Esophagus squamous epithelium (tissue), 5 donors: ENCODE data around the gene KDM5B. TPM values are rescaled to one million over a fixed set of nuclear protein-coding genes. Genes with fewer than 3 reads are reported as not detected.

ENCODE experiments used
- DNase-seq: peaks from one replicate; lab custom pipeline; 2025; lab: John Stamatoyannopoulos, UW
- H3K27ac ChIP-seq, 4 donors: fragments of 200-600 bp; sonication (generic); one replicate each; pipeline ENCODE4 v1.5.1; 2016 to 2019; ENCODE audit warnings: mild to moderate bottlenecking in 1 of 4
- H3K27me3 ChIP-seq, 4 donors: fragments of 200-600 bp; sonication (generic); 1 replicate in 3 of 4; 2 replicates in 1 of 4; pipeline versions ENCODE4 v1.5.1 to v1.6.0; 2017 to 2021; ENCODE audit warnings: antibody characterized with exemption in 1 of 4
- H3K36me3 ChIP-seq, 3 donors: fragments of 200-600 bp; sonication (generic); one replicate each; pipeline ENCODE4 v1.5.1; 2016 to 2019
- H3K4me1 ChIP-seq, 3 donors: fragments of 200-600 bp; sonication (generic); one replicate each; pipeline ENCODE4 v1.5.1; 2017 to 2019
- H3K4me3 ChIP-seq, 4 donors: fragments of 200-600 bp; sonication (generic); 1 replicate in 3 of 4; 2 replicates in 1 of 4; pipeline ENCODE4 v1.5.1; 2016 to 2019; ENCODE audit warnings: mild to moderate bottlenecking in 2 of 4, moderate library complexity in 1 of 4
- H3K9me3 ChIP-seq, 3 donors: fragments of 200-600 bp; sonication (generic); one replicate each; pipeline ENCODE4 v1.5.1; 2016 to 2019
- CTCF ChIP-seq, 6 experiments: fragments of 450-650 bp in 4 of 6; fragments of 200-600 bp in 2 of 6; sonication (generic) in 2 of 6; IDR thresholded peaks; one replicate each; pipeline ENCODE4 v1.5.1; 2016 to 2019; ENCODE audit warnings: antibody characterized with exemption in 6 of 6, mild to moderate bottlenecking in 4 of 6, moderate library complexity in 4 of 6
- POLR2A ChIP-seq, 4 donors: fragments of 450-650 bp; IDR thresholded peaks; one replicate each; pipeline ENCODE4 v1.6.1; 2017; ENCODE audit warnings: antibody characterized with exemption in 4 of 4, mild to moderate bottlenecking in 4 of 4, moderate library complexity in 3 of 4
- WGBS, 2 donors: methylation state at CpG; one replicate each; pipeline ENCODE4 v1.1.5; 2018; 5-methylcytosine and 5-hydroxymethylcytosine counted together
- intact Hi-C: fragments of 100-400 bp; cut with DNase I; formaldehyde crosslinking; loops from one replicate; pipeline ENCODE4 v1.15.0; 2022
- total RNA-seq, 4 donors: library from RNA; depleted of rRNA; stranded (reverse); fragments of >200 nt; gene quantifications; one replicate each; pipeline ENCODE4 v1.1.0, GENCODE V29; 2016
- donor health status: DM: yes; HTN: yes; CAD: no.

KDM5B gene
- total RNA-seq, 4 donors from 2014 or later: 41.2 to 88.9 (median 60.3) TPM

DNA sequence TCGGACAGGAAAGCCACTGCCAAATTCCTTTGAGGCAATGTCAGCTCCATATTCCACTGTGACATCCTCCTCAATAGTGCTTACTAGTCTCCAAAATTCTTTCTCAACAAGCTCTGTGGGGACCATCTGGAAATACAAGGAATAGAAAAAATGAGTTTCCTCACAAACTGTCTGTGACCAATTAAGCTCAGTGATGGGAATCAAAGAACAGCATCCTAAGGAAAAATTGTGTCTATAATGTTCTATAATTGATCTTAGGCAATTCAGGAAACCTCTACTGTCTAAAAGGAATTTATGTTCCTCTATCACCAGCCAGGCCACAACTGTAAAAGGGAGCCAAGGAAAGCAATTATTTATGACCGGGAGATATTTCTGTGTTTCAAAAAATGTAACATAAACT lies 51.8 kb downstream of the KDM5B start:
- no peaks in the 10 kb centered on the region for H3K4me1 ChIP-seq
- WGBS, 2 donors: 85 to 93% methylated on average over 2 of the region's 2 CpGs
- no peak for DNase-seq
- no peaks in the 10 kb centered on the region for H3K27me3 ChIP-seq
- TF ChIP-seq CTCF (IDR thresholded peaks at IDR 0.05): no peak
- TF ChIP-seq POLR2A (IDR thresholded peaks at IDR 0.05): no peak
- no peak overlapping the region for H3K4me3 ChIP-seq
- peaks cover 22 to 100% (median 27%) of the 10 kb centered on the region in 3 donors for H3K36me3 ChIP-seq
- no peak overlapping the region for H3K27ac ChIP-seq
- intact Hi-C loops: loop anchor here (10.0 kb wide), 1 partner anchor 98 kb away; no protein-coding TSS in a partner anchor
- no peaks in the 10 kb centered on the region for H3K9me3 ChIP-seq

DNA sequence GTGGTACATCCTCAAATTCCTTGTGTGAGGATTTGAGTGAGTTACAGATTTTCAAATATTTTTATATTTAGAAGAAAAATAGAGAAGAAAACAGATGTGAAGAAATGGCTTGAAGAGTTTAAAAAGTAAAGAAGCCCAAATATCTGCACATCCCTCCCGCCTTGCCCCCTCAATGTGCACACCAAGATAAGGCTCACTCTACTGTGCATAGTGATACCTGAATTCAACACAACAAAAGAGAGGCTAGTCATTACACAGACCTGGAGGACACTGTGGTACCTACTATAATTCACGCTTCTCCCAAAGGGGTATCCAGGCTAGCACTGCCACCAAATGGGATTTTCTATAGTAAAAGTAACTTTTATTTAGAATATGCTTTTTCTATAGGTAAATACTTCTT lies 53.9 kb downstream of the KDM5B start:
- Histone ChIP-seq H3K4me3 (no peak overlapping the region), H3K36me3 (peaks cover 22 to 100% (median 27%) of the 10 kb centered on the region in 3 donors), H3K4me1 (no peaks in the 10 kb centered on the region), H3K27ac (no peak overlapping the region), H3K27me3 (no peaks in the 10 kb centered on the region), H3K9me3 (no peaks in the 10 kb centered on the region)
- WGBS, 2 donors: 93 to 94% methylated on average over 2 of the region's 2 CpGs
- no peak for DNase-seq
- no peak for TF ChIP-seq CTCF (IDR thresholded peaks at IDR 0.05)
- TF ChIP-seq POLR2A (IDR thresholded peaks at IDR 0.05): no peak
- intact Hi-C loops: loop anchor here (10.0 kb wide), 1 partner anchor 101 kb away; no protein-coding TSS in a partner anchor

DNA sequence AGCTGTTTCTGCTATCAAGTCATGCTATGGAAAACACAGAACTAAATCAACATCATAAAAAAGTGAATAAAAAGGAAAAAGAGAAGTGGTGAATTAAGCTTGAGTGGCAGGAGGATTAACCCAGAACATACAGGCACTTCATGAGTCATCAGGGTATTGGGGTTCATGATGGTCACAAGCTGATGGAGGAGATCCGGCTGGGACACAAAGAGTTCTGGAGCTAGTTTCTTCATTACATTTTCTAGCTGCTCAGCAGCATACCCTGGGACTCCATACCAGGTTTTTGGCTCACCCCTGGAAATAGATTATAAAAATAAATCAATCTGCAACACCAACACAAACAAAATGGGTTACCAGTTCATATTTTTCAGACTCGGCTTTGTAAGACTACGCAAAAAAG lies 55.4 kb downstream of the KDM5B start:
- no peaks in the 10 kb centered on the region for H3K27me3 ChIP-seq
- H3K4me3 ChIP-seq: no peak overlapping the region
- no peak overlapping the region for H3K27ac ChIP-seq
- intact Hi-C loops: loop anchor here (10.0 kb wide), 1 partner anchor 102 kb away; no protein-coding TSS in a partner anchor
- no peaks in the 10 kb centered on the region for H3K9me3 ChIP-seq
- no peaks in the 10 kb centered on the region for H3K4me1 ChIP-seq
- TF ChIP-seq POLR2A (IDR thresholded peaks at IDR 0.05) (no peak), CTCF (IDR thresholded peaks at IDR 0.05) (no peak)
- no peak for DNase-seq
- peaks cover 18 to 100% (median 22%) of the 10 kb centered on the region in 3 donors for H3K36me3 ChIP-seq
- 41 to 51% methylated on average over 3 of the region's 3 CpGs for WGBS, 2 donors

- 65 to 87% methylated on average over 1 of the region's 1 CpG for WGBS, 2 donors
- TF ChIP-seq CTCF (IDR thresholded peaks at IDR 0.05): peak in 2 of 6 experiments; percentile 7 to 24
- TF ChIP-seq POLR2A (IDR thresholded peaks at IDR 0.05): no peak
- no peak for DNase-seq
- no peaks in the 10 kb centered on the region for H3K9me3 ChIP-seq
- no peak overlapping the region for H3K4me3 ChIP-seq
- H3K27me3 ChIP-seq: no peaks in the 10 kb centered on the region
- no peak overlapping the region for H3K27ac ChIP-seq
- H3K36me3 ChIP-seq: peaks cover 12 to 100% (median 23%) of the 10 kb centered on the region in 3 donors
- H3K4me1 ChIP-seq: no peaks in the 10 kb centered on the region
- intact Hi-C loops: loop anchor here (10.0 kb wide), 1 partner anchor 104 kb away; no protein-coding TSS in a partner anchor
Observed at GRCh38 chr1:202750761-202751160, 57.5 kb downstream of the KDM5B start.

DNA sequence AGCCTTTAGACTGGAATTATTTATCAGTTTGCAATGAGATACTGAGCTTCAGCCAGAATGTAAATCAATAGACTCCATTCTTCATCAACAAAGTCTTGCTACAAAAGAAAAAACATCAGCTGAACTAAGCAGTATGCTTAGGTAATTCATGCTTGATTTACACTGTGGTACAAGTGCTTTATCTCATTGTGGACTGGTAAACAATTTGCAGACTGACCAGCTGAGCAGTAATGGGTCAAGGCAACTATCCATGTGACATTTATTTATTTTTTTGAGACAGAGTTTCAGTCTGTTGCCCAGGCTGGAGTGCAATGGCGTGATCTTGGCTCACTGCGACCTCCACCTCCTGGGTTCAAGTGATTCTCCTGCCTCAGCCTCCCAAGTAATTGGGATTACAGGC lies 58.2 kb downstream of the KDM5B start:
- H3K4me1 ChIP-seq: no peaks in the 10 kb centered on the region
- no peak overlapping the region for H3K4me3 ChIP-seq
- H3K9me3 ChIP-seq: no peaks in the 10 kb centered on the region
- no peak for TF ChIP-seq CTCF (IDR thresholded peaks at IDR 0.05)
- TF ChIP-seq POLR2A (IDR thresholded peaks at IDR 0.05): no peak
- intact Hi-C loops: loop anchor here (10.0 kb wide), 1 partner anchor 105 kb away; no protein-coding TSS in a partner anchor
- DNase-seq: no peak
- no peak overlapping the region for H3K27ac ChIP-seq
- H3K36me3 ChIP-seq: peaks cover 9 to 100% (median 21%) of the 10 kb centered on the region in 3 donors
- no peaks in the 10 kb centered on the region for H3K27me3 ChIP-seq
- WGBS, 2 donors: 90 to 96% methylated on average over 2 of the region's 2 CpGs
